GDM1 (cell line): ENCODE measurements around the gene SART1.

ENCODE experiments used
- DNase-seq: peaks from one replicate; lab custom pipeline; 2025; lab: John Stamatoyannopoulos, UW

Gene SART1, protein sequence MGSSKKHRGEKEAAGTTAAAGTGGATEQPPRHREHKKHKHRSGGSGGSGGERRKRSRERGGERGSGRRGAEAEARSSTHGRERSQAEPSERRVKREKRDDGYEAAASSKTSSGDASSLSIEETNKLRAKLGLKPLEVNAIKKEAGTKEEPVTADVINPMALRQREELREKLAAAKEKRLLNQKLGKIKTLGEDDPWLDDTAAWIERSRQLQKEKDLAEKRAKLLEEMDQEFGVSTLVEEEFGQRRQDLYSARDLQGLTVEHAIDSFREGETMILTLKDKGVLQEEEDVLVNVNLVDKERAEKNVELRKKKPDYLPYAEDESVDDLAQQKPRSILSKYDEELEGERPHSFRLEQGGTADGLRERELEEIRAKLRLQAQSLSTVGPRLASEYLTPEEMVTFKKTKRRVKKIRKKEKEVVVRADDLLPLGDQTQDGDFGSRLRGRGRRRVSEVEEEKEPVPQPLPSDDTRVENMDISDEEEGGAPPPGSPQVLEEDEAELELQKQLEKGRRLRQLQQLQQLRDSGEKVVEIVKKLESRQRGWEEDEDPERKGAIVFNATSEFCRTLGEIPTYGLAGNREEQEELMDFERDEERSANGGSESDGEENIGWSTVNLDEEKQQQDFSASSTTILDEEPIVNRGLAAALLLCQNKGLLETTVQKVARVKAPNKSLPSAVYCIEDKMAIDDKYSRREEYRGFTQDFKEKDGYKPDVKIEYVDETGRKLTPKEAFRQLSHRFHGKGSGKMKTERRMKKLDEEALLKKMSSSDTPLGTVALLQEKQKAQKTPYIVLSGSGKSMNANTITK

DNA sequence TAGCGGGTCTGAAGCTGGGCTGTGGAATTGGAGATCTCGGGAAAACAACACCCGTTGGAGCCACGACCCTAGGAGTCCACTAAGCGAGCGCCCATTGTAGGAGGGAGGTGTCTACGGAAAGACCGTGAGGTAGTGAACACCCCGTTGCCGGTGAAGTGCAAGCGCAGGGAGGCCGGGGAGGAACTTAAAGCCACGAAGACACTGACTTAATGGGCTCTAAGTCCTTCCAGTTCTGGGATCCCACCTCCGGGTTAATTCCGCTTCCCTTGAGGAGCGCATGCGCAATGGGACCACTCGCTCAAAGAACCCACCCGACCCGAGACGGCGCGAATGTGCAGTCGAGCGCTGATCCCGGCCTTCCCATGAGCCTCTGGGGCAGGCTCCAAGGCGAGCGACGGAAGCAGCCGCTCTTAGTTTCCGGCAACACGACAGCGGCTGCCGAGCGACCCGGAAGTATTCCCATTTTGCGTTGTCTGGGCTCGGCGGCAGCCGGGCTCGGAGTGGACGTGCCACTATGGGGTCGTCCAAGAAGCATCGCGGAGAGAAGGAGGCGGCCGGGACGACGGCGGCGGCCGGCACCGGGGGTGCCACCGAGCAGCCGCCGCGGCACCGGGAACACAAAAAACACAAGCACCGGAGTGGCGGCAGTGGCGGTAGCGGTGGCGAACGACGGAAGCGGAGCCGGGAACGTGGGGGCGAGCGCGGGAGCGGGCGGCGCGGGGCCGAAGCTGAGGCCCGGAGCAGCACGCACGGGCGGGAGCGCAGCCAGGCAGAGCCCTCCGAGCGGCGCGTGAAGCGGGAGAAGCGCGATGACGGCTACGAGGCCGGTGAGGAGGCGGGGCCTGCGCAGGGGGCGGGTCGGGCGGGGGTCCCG, at the start of gene SART1:
SART1 (plus strand) TSS at position 468 of the 874 bp plus-strand sequence; CDS start at position 515, 47 bp downstream.
- DNase-seq: peak; percentile 99

DNA sequence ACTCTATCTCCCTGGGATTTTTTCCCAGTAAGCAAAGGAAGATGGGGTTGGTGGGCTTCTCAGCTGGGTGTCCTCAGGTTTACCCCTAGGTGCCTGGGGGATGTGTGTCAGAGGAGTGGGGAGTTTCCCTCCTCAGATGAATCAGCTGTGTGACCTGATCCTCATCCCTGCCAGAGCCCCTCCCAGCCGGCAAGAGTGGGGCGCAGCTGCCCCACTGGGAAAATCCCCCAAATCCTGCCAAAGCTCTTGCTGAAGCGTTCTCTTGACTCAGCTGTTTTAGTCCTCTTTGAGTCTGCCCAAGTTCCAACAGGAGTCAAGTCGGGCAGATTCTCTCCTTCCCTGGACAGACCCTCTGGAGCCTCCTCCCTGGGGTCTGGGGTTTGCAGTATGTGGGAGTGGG, 48.7 kb upstream of the SART1 start:
- DNase-seq: no peak

DNA sequence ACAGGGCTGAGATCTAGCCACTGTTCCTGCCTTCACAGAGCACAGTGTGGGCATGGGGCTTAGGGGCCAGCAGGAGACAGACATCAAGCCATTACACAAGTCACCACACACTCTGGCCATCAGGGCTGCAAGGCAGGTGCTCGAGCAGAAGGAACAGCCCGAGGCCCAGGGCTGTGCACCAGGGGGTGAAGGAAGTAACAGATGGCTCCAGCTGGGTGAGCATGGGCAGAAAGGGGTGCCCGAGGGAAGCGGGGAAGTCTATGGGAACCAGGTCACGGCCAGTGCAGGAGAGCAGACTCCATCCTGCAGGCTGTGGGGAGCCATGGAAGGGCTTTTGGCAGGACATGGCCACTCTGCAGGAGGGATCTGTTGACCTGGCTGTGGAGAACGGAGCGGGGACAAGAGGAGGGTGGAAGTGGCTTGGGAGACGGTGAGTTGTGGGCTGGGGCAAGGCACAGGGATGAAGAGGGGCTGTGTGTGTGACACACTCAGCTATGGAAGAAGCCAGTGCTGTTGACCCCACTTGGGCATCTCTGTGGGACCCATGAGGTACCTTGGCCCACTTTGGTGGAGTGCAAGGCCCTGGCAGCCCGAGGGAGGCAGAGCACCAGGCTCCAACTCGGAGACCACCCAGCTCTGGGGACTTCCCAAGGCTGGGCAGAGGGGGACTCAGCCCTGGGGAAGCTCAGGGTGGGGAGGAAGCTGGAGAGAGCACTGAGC, 46.3 kb upstream of the SART1 start:
- no peak for DNase-seq

DNA sequence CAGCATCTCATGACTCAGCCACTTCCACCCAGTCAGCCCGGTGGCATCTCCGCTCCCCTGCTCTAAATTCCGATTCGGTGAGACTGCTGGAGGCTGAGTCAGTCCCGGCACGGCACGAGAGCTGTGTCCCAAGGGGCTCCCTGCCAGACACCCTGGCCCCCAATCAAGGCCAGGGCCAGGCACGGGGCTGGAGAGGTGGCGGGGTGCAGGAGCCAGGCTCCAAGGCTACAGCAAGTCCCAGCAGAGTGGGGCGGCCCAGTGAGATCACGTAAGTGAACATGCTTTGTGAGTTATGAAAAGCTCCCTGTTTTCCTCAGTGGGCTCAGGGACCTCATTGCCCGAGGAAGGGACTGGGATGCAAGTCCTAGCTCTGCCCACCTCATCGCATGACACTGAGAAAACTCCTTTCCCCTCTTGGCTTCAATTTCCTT, 45.7 kb upstream of the SART1 start:
- no peak for DNase-seq

DNA sequence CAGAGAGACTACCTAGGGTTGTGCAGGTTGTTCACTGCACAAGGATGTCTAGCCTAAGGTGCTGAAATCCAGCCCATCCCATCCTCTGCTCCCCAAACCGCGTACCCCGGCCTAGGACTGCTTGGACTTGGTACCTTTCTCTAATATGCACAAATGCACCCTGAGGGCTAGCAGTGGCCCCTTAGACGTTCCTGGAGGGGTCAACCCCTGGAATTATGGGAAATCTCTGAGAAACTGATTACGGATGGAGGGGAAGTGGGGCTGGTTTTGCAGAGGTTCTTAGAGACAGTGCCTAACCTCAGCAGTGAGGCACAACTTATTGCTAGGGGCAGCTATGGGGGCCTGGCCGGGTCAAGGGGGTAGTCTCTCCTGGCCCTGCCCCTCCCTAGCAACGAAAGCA, 45.1 kb upstream of the SART1 start:
- no peak for DNase-seq

DNA sequence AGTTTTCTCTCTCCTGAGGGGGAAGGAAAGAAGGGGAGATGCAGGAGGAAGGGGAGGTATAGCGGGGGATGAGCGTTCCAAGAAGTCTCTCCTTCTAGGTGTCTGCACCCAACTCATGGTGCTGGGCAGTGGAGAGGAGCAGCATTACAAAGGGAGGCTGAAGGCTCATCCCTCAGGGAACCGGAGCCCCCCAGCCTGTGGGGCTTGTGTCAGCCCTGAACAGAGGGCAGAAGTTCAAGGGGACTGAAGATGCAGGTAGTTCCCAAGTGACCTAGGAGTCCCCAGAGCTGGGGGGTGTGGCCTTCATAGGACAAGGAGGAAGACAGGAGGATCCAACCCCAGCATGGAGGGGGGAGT, 44.5 kb upstream of the SART1 start:
- no peak for DNase-seq

DNA sequence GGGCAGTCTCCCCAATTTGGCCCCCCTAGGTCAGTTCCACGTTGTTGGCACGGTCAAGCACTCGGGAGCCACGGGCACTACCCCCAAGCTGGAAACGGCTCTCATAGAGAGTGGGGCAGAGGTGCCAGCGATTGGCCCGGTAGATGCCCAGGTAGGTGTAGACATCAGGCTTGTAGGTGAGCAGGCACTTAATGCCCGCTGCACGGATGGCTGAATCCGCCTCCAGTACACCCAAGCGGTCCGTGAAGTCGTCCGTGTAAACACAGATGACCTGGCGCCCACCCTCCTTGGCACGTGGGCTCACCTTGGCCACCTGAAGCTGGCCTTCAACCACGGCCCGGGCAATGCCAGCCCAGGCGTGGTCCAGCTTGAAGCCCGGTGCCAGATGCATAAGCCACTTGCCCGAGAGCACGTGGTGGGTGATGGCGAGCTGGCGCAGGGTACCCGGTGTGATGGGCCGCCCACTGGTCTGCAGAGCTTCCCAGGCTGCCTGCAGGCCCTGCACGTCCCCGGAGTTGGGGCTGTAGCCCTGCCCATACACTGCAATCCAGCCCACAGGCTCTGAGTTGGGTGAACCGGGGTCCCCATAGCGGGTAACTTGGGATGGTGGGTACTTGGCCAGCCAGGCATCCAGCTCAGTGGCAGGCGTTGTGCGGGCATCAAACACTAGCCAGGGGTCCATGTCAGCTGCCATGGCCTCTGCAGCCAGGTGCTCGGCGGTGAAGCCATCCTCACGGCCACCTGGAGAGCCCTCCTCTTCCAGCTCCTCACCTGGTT, 43.9 kb upstream of the SART1 start:
- no peak for DNase-seq

DNA sequence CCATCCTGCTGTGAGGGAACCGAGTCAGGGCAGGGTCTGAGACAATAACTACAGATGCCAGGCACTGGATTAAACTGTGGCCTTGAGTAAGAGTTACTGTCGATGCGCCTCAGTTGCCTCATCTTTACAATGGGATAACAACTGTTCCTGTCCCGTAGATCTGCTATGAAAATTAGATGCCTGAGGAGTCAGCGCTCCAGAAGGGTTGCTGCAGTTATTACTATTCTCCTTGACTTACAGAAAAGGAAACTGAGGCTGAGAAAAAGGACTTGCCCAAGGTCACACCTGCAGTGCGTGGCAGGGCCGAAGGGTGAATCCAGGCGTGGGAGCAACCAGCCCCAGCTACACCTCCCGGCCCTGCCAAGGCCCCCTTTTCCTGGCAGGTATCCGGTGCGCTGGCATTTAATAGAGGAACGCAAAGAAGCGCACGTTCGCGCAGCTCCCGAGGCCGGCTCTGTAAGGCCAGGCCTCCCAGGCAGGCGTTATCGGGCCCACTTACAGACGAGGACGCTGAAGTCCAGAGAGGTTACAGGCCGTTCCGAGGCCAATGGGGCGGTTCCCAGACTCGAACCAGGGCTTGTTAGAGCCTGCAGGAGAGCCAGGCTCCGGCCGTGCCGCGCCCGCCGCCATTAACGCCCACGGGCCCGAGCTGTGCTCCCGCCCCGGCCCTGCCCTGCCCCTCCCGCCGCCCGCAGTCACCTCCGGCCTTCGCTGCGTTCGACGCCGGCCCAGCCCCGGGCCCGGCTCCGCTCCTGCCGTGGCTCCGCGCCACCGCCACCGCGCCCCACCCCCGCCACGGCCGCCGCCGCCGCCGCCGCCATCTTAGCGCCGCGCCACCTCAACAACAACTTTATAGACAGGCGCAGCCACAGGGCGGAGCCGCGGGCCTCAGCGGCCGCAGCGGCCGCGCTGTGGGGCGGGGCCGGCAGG, 43.1 kb upstream of the SART1 start, which contains the start of gene C11orf68:
C11orf68 (minus strand) TSS at position 852 of the 930 bp plus-strand sequence; CDS start at position 821, 31 bp downstream.
- DNase-seq: no peak

DNA sequence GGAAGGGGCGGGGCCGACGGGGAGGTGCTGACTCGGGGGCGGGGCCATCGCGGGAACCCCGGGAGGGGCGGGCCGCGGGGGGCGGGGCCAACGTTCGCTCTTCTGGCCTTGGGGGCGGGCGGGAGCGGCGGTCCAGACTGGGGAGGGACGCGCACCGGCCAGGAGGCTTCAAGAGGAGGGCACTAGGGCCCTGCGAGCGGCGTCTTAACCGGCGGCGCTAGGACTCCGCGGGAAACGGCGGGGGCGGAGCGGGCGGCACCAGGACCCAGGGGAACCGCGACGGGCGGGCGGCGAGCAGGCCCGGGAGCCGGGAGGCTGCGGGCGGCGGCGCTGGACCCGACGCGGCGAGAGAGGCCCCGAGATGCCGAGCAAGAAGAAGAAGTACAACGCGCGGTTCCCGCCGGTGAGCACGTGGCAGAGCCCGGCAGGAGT, 42.4 kb upstream of the SART1 start, which contains the start of gene DRAP1:
DRAP1 (plus strand) TSS at position 286 of the 432 bp plus-strand sequence; CDS start at position 362, 76 bp downstream.
- DNase-seq: peak; percentile 98

DNA sequence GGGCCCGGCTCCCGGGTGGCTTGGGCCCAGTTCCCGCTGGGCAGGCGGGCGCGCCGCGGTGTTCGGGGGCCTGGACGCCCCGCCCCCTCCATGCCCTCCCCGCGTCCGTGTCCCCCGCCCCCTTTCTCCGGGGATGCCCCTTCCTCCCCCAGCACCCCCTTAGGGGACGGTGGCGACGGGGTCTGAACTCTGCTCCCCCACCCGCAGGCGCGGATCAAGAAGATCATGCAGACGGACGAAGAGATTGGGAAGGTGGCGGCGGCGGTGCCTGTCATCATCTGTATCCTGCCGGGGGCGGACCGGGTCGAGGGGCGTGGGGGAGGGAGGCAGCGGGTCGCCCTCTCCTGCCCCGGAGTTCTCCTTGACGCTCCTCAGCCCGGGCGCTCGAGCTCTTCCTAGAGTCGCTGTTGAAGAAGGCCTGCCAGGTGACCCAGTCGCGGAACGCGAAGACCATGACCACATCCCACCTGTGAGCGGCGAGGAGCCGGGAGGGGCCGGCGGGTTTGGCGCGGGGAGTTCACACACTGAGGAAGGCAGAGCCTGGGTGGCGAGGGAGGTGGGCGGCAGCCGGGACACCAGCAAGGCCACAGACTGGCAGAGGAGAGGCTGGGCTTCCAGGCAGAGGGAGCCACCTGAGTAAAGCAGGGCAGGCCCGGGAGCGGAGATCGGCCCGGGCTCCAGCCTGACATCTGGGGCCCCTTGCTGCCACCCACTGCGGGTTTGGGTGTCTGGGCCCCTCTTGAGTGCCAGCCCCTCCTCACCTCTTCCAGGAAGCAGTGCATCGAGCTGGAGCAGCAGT, 41.8 kb upstream of the SART1 start:
- peak; percentile 39 for DNase-seq

DNA sequence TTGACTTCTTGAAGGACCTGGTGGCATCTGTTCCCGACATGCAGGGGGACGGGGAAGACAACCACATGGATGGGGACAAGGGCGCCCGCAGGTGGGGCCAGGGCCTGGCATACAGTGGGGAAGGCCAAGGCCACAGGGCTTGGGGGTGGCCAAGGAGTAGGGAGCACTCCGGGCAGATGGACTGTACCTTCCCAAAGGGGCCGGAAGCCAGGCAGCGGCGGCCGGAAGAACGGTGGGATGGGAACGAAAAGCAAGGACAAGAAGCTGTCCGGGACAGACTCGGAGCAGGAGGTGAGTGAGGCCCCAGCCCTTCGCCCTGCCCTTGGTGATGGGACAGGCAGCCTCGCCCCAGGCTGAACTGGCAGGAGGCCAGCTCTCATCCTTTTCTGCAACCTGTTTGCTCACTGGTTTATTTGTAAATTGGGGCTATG, 41.1 kb upstream of the SART1 start:
- no peak for DNase-seq

DNA sequence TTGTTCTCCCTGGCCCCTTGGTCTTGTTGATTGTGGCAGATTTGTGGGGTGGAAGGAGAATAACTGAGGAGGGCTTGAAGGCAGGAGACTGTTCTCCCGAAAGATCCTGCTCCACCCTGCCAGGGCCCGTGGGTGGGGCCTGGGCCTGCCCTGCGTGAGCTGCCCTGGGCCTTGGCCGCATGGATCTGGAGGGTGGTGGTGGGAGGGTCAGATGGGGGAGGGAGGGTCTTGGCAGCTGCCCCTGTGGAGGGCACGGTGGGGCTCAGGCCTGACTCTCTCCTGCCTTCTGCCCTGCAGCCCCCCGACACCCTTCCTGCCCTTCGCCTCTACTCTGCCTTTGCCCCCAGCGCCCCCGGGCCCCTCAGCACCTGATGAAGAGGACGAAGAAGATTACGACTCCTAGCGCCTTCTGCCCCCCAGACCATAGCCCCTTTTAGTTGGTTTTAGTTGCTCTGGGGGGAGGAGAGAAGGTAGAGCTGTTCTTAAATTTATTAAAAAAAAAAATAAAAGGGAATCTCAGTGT, 40.4 kb upstream of the SART1 start:
- no peak for DNase-seq

DNA sequence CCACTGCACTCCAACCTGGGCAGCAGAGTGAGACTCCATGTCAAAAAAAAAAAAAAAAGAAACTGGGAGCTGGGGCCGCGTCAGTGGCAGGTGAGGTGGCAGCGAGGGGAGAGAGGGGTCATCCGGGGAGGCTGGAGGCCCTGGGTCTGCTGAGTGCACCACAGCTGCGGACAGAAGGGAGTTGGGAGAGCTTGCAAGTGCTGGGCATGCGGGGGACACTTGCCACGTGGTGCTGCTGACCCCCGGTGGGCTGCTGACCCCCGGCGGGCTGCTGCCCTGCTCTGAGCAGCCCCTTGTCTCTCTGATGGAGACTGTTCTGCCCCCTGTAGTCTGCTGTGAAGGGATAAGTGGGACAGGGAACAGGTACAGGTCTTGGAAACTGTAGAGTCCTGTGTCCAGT, 39.7 kb upstream of the SART1 start:
- no peak for DNase-seq

DNA sequence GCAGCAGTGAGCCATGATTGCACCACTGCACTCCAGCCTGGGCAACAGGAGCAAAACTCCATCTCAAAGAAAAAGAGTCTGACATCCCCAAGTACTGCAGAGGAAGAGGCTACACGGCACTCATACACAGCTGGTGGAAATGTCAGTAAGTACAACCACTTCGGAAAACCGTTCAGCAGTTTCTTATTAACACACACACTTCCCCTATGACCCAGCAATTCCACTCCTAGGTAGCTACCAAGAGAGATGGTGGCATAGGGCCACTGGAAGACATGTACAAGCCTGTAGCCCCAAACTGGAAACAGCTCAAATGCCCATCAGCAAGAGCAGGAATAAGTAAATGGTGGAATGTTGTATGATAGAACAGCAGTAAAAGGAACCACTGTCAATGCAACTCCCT, 39.0 kb upstream of the SART1 start:
- DNase-seq: no peak

DNA sequence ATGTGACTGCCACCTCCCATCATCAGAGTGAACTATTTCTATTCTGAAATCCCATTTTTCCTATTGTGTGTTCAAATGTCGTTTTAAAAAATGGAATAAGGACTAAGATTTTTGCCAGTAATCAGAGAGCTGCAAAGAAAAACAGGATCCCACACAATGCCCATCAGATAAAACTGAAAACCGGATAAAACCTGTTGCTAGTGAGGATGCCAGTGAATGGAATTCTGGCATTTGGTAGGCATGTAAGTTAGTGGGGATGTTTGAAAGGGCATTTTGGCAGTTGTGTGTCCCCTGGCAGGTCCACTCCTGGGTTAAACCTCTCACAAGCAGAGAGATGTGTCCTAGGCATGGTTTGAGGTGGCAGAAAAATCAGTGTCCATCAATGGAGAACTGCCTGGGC, 36.1 kb upstream of the SART1 start:
- DNase-seq: no peak

DNA sequence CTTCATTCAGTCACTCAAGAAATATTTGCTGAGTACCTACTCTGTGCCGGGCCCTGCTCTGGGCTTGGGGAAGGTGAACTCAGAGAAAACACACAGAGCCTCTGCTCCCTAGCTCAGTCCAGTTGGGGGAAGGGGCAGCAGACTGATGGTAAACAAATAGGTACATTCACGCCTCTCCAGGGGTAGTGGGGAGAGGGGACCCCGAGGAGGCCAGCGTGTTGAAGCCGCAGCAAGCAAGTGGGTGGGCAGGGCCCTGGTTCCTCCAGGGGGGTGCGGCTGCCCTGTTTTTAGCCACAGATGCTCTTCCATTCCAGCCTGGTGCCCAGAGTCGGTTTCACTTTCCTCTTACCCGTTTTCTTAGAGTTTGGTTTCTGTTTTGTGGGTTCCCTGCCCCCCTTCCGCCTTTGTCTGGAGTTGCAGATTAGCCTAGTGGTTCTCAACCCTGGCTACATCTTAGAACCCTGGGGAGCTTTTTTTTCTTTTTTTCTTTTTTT, 33.6 kb upstream of the SART1 start:
- peak; percentile 82 for DNase-seq

DNA sequence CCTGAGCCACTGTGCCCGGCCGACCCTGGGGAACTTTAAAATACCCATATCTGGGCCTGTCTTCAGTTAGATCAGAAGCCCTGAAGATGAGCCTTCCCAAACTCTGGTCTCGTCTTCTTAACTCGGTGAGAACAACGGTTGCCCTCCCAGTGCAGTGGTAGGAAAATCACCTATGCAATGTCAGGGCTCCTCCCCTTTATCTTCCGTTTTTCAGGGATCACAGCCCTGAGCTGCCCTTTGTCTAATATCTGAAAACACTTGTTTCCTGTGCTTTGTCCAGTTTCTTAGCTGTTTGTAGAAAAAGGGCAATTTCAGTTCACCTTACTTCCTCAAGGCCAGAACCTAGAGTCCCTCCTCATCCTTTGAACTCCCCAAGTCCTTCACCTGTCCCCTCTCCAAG, 32.9 kb upstream of the SART1 start:
- DNase-seq: no peak
